KBM-7 (cell line): ENCODE results near the gene CDC5L.

Experiments used
- DNase-seq: peaks from one replicate; pipeline ENCODE4 v3.0.0-alpha.2; 2015
- in situ Hi-C: fragments of 300-500 bp; cut with MboI; formaldehyde crosslinking; loops from 2 replicates; pipeline ENCODE4 v1.14.3; 2020; ENCODE audit warnings: low sequenced_read_pairs, low pct_unique_long_range_greater_than_20kb, mixed read lengths

The CDC5L gene

DNA sequence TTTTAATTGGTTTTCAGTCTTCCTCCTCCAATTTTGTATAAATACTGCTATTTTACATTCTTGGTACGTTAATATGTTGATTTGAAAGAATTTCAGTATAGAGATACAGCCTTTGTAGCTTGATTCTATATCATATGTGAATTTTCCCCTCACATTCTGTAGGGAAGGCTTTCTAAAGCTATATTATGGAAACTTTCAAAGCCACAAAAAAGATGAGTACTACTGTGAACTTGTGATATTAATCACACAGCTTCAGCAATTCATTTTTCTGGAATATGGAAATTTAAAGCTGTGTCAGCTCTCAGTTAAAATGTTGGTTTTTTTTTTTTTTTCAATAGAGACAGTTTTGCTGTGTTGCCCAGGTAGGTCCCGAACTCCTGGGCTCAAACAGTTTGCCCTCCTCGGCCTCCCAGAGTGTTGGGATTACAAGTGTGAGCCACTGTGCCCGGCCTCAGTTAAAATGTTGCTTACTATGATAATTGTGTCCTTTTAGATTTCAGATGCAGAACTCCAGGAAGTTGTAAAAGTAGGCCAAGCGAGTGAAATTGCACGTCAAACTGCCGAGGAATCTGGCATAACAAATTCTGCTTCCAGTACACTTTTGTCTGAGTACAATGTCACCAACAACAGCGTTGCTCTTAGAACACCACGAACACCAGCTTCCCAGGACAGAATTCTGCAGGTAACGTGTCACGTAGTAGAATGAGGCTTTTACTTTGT, 20.6 kb downstream of the CDC5L start:
- no peak for DNase-seq
- in situ Hi-C loops: no loop called here

DNA sequence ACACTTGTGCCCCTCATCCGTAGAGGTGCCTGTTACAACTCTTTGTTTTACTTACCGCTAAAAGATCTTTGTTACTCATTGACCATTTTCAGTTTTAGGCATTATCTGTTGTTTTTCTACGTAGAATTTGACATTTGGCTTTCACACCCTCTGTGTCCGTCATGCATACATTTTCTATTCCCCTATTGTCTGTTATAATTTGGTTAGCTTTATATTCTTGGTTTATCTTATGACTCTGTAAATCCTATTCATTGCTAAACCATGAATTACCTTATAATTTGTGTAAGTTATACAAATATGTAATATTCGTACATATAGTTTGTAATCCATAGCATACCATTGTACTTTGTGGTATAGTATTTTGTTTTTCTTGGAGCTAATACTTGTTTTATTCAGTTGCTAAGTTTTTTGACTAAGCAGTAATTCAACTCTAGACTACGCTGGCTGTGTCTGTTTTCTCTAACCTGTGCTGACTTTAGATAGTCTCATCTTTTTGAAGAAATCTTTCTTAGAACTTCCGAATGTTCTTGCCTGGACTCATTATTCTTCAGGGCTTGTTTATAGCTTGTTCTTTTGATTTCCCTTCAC, 21.8 kb downstream of the CDC5L start:
- in situ Hi-C loops: no loop called here
- DNase-seq: no peak

DNA sequence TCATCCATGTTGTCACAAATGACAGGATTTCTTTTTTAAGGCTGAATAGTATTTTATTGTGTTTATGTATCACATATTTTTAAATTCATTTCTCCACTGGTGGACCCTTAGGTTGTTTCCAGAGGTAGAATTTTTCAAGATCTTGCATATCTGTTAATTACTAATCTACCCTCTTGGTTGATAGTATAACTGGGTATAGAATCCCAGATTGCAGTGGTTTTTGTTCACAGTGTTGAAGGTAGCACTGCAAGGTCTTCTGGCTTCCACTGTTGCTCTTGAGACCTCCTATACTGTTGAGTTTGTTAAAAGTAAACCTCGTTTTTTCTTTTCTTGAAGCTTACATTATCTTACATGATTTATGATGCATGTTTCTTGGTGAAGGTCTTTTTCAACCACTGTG, 22.9 kb downstream of the CDC5L start:
- in situ Hi-C loops: no loop called here
- DNase-seq: no peak

DNA sequence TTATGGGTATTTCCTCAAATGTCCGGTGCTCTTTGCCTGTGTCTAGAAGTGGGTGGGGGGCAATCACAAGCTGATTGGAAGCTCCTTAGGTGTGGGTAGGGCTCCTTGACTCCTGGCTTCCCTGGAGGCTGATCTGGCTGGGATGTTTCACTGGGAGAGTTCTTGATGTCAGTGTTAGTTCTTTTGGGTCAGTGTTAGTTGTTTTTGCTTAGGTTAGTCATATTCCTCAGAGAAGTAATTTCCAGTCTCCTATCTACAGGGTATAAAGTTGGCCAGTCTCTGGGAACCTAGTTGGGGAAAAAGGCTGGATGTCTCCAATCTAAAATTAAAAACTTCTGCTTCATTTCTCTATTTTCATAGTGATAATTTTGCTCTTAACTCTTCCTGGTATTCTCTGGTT, 23.6 kb downstream of the CDC5L start:
- no peak for DNase-seq
- in situ Hi-C loops: no loop called here

DNA sequence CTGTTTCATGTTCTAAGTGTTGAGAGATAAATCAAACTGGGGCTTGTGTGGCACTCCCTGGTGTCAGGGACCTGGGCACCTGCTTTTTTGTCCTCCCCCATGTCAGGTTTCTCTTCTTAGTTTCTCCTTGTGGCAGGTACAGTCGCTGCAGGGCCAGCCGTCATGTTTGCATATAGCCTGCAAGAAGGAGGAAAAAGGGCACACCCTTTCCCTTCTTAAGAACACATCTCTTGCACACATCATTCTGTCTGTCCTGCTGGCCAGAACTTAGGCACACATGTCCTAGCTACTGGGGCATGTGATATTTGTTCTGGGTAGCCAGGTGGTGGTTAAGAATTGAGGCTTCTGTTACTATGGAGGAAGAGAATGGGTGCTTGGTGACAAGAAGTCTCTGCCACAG, 27.9 kb downstream of the CDC5L start:
- peak; percentile 3 for DNase-seq
- in situ Hi-C loops: no loop called here

DNA sequence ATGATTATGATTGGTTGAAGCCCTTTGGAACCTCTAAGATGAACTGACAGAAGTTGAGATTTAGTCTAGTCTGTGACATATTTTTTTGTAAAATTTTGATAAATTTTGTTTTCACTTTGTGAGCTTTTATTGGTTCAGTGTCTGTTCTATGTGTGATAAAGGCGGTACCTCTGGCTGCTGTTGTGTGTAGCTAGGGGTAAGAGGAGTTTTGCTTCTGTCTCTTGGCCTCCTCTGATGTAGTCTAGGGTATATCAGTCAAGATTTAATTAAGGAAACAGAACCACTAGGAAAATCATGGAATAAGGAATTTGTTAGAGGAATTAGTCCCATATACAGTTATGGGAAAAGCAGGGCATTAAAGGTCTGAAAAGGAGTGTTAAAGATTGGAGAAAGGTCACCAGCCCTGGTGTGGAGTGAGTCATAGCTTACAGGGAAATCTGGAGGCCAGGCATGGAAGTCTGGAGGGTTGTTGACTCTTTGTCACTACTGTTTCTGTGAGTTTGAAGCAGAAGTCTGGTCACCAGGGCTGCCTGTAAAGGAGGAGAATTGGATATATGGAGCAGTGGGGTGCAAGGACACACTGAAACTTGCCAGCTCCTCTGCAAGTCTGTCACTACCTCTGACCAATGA, 28.5 kb downstream of the CDC5L start:
- no peak for DNase-seq
- in situ Hi-C loops: no loop called here

DNA sequence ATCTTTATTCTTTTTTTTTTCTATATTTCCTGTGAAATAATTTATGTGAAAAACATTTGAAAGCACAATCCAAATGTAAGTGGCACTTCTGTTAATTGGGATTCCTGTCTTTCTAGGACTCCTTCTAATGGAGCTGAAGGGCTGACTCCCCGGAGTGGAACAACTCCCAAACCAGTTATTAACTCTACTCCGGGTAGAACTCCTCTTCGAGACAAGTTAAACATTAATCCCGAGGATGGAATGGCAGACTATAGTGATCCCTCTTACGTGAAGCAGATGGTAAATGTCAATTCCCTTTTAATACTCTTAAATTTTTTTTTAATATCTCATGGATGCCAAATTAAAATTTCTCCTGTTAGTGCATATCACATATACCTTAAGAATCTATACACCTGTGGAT, 35.0 kb downstream of the CDC5L start:
- no peak for DNase-seq
- in situ Hi-C loops: no loop called here

DNA sequence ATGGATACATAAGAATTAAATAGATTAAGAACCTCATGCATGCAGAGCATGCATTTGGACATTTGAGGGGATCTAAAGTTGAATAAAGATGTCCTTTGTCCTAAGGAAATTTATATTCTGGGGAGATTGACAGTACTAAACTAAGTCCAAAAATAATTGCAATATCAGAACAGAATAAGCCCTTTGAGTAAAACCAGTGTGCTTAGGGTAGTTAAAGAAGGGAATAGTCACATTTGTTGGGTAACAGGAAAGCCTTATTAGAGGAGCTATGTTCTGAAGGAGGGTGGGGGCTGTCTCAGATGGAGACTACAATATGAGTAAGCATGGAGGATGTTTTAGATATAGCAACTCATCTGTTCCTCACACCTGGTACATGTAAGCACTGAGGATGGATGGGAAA, 35.8 kb downstream of the CDC5L start:
- in situ Hi-C loops: no loop called here

DNA sequence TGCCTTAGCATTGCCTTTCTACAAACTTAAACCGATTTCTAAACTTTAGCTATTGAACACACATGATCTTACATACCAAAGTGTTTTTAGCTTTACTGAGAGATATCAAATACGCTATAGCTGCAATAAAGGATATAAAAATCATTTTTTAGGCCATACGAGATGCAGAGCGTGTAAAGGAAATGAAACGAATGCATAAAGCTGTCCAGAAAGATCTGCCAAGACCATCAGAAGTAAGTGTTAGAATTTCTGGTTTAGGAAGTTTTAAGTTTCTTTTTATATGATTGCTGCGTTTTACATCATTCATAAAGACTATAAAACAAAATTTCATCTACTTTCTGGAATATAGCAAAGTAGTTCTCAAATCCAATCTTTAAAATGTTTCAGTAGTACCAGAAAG, 38.4 kb downstream of the CDC5L start:
- DNase-seq: no peak
- in situ Hi-C loops: no loop called here

More for the DNA sequence above, 35.8 kb downstream of the CDC5L start:
- no peak for DNase-seq

DNA sequence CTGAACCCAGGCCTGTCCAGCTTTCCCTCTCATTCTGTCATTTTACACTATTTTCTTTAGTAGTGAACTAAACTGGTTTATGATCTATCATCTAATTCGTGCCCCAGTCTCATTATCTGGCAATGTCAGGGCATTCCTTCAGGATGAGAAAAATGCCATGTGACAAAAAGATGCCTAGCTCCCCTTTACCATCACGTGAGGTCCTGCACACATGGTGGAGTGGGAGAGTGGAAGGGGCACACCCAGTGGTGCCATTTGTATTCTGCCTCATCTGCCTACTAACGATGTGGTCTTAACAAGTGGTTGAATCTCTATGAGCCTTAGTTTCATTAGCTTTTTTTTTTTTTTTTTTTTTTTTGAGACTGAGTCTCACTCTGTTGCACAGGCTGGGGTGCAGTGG, 41.2 kb downstream of the CDC5L start:
- no peak for DNase-seq
- in situ Hi-C loops: no loop called here

DNA sequence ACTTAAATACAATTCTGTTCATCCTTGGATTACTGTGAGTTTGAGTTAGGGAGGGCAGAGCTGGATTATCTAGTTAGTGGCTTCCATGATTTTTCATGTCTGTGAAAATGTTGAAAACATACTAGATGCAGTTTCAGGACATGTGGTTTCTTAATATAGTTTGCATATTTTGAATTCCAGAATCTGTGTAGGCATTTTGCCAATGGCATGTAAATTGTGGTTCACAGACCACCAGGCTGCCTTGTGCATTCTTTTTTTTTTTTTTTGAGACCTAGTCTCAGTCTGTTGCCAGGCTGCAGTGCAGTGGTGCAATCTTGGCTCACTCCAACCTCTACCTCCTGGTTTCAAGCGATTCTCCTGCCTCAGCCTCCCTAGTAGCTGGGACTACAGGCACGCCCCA, 42.8 kb downstream of the CDC5L start:
- in situ Hi-C loops: no loop called here
- no peak for DNase-seq

DNA sequence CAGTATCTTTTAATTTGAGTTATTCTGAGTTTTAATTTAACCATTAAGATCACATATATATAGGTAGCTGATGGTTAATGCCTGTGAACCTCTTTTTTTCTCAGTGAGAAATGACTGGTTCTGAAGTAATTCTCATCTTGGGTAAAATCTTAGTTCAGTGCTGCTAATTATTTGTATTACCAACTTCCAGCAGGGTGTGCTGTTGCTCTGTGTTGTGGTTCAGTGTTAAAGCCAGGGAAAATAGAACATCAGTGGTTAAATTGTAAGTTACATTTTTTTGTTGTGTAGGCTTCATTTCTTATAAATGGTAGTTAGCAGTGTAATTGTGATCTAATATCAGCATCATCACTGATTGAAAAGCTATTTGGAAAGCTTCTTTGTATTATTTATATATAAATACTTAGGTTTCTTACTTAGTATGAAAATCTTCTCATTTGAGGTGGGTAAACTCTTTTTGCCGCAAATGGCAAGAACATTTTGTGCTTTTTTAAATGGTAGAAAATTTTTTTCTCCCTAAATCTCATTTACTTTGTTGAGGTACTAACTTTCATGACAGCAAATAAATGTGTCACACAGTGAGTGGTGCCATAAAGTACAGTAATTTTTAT, 43.7 kb downstream of the CDC5L start:
- in situ Hi-C loops: no loop called here
- peak; percentile 67 for DNase-seq

DNA sequence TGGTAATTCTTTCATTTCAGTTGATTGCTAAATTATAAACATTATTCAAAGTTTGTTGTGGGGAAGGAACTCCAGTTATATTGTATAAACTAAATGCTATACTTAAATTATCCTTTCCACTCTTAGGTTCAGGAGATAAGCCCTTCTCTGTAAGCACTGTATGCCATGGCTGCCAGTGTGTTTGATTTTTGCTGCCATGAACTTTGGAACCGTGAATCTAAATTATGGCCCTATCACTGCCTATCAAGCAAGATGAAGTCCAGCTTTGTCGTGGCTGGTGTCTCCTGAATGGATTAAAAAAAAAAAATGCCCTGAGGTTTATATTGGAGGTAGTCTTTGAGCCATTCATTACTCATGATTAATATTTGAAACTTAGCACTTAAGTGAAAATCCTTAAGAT, 44.7 kb downstream of the CDC5L start:
- in situ Hi-C loops: no loop called here
- DNase-seq: no peak

DNA sequence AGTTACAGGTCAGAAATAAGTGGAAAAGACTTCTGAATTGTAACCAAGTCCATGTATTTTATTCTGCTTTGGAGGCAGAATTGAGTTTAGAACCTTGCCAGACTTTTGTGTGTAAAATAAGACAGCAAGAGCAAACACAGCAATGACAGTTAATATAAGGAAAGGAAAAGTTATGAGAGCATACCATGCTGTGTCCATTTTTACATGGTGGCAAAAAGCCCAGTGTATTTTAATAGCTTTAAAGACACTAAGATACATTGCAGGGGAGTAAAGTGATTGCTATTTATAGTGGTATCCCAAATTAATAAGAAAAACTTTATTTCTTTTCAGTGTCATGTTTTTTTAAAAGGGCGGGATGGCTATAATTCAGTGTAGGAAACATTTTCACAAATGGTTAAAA, 45.2 kb downstream of the CDC5L start:
- in situ Hi-C loops: no loop called here
- DNase-seq: no peak

DNA sequence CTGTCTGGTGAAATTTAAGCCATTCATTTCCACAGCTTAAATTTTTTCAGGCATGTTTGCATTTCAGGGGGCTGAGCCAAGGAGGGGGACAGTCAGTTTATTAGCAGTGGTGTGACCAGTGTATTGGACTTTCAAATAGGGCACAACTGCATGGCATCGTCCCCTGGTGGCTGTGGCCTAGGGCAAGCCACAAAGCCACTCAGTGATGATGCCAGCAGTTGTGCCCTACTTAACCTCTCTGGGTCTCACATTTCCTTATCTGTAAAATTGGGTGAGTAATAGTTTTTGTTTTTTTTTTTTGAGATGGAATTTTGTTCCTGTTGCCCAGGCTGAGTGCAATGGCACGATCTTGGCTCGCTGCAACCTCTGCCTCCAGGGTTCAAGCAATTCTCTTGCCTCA, 48.0 kb downstream of the CDC5L start:
- in situ Hi-C loops: no loop called here
- no peak for DNase-seq

DNA sequence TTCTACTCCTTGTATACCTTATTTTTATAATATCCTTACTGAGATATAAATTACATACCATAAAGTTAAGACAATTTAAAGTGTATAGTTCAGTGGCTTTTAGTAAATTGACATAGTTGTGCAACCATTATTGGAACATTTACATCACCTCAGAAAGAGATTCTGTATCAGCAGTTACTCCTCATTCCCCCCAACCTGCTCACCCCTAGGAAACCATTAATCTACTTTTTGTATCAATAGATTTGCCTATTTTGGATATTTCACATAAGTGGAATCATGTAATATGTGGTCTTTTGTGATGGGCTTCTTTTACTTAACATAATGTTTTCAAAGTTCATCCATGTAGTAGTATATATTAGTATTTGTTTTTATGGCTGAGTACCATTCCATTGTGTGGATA, 51.3 kb downstream of the CDC5L start:
- in situ Hi-C loops: no loop called here
- DNase-seq: no peak

DNA sequence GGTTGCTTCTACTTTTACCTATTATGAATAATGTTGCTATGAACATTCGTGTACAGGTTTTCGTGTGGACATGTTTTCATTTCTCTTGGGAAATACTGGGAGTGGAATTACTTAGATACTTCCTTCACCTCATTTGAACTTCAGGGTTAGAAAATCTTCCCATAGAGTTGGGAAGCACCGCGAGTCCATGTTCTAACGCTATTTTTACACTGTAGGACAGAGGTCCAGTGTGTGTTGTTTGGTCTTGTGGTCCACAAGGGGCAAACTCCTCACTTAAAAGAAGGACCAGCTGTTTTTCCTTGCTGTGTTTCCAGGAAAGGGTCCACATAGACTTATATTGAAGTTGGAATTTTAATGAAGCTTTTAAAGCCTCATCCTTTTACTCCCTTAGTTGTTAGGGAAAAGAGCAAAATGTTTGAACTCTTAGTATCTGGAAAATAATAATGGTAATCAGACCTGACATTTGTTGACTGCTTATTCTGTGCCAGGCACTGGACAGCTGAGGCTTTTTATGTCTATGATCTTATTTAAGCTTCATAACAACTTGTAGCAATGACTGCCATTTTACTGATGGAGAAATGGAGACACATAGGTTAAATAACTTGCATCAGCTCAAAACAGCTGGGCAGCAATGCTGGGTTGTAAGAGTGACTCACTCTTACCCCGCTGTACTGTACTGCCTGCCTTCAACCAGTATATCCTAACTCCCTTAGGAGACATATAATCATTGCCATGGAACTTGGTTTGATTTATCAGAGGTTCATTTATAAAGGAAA, 52.0 kb downstream of the CDC5L start:
- in situ Hi-C loops: no loop called here

DNA sequence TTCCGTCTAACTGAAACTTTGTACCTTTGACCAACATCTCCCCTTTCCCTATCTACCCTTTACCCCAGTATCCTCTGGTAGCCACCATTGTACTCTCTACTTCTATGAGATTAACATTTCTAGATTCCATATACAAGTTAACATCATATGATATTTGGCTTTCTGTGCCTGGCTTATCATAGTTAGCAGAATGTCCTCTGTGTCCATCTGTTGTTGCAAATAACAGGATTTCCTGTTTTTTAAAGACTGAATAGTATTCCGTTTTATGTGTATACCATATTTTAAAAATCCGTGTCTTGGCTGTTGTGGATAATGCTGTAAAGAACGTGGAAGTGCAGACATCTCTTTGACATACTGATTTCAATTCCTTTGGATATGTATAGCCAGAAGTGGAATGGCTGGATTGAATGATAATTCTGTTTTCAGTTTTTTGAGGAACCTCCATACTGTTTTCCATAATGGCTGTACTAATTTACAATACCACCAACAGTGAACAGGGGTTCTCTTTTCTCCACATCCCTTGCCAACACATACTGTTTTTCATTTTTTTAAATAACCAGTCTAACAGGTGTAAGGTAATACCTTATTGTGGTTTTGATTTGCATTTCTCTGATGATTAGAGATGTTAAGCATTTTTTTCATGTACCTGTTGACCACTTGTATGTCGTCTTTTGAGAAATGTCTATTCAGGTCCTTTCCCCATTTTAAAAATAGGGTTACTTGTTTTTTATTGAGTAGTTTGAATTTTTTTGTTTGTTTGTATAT, 53.8 kb downstream of the CDC5L start:
- in situ Hi-C loops: no loop called here
- DNase-seq: no peak

More for the DNA sequence above, 52.0 kb downstream of the CDC5L start:
- DNase-seq: no peak

DNA sequence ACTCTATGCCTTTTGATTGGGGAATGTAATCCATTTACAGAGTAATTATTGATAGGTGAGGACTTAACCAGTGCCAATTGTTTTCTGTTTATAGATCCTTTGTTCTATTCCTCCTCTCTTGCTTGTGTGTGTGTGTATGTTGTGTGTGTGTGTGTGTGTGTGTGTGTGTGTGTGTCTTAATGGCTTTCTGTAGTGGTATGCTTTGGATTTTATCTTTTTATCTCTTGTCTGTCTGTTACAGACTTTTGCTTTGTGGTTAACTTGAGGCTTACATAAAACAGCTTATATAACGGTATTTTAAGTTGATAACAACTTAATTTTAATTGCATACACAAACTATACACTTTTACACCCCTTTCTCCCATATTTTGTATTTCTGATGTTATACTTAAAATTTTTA, 54.7 kb downstream of the CDC5L start:
- no peak for DNase-seq
- in situ Hi-C loops: no loop called here
